Measurements from ENCODE around the gene TOM1L2. TPM values are rescaled to one million over a fixed set of nuclear protein-coding genes. Genes with fewer than 3 reads are reported as not detected.

TOM1L2 gene
- total RNA-seq, 3 donors from 2014 or later (not counting 1 experiment from before 2014, with no cell fraction given), result 35.7 to 43.2 (median 35.7) TPM

- Mint-ChIP-seq H3K27ac (peak overlapping the region in 1 of 2 donors; percentile 35), H3K36me3 (no peaks in the 10 kb centered on the region), H3K4me1 (peaks cover 11 to 22% of the 10 kb centered on the region in 2 donors), H3K4me3 (no peak overlapping the region), H3K27me3 (ENCODE audit: low read depth in 2 of 2) (no peaks in the 10 kb centered on the region), H3K9me3 (no peaks in the 10 kb centered on the region)
- Histone ChIP-seq H3K27me3 (ENCODE audit: control insufficient read depth, insufficient read depth, low read length) (no peaks in the 10 kb centered on the region), H3K36me3 (ENCODE audit: control insufficient read depth, insufficient read depth, low read length) (peaks cover 27% of the 10 kb centered on the region), H3K4me3 (ENCODE audit: low read length) (no peak overlapping the region), H3K9me3 (ENCODE audit: control insufficient read depth, insufficient read depth, low read length) (no peaks in the 10 kb centered on the region), H3K4me1 (ENCODE audit: control insufficient read depth, insufficient read depth, low read length) (peaks cover 13% of the 10 kb centered on the region), H3K27ac (ENCODE audit: low read length) (no peak overlapping the region)
- TF ChIP-seq CTCF (IDR thresholded peaks at IDR 0.05), result no peak
- DNase-seq (no peak), ATAC-seq (no peak)
- 96% methylated on average over 25 of the region's 25 CpGs for WGBS (ENCODE audit: insufficient coverage)
- intact Hi-C loops (cut with micrococcal nuclease), result no loop called here
Measured at GRCh38 chr17:17798010-17798556, 174.1 kb downstream of the TOM1L2 start.

- no peak for TF ChIP-seq CTCF (IDR thresholded peaks at IDR 0.05)
- H3K27ac ChIP-seq (ENCODE audit: low read length), result no peak overlapping the region
- no peaks in the 10 kb centered on the region for H3K9me3 ChIP-seq (ENCODE audit: control insufficient read depth, insufficient read depth, low read length)
- H3K36me3 Mint-ChIP-seq, result no peaks in the 10 kb centered on the region
- peaks cover 17 to 30% of the 10 kb centered on the region in 2 donors for H3K4me1 Mint-ChIP-seq
- no peaks in the 10 kb centered on the region for H3K27me3 Mint-ChIP-seq (ENCODE audit: low read depth in 2 of 2)
- H3K4me3 ChIP-seq (ENCODE audit: low read length), result no peak overlapping the region
- intact Hi-C loops (cut with micrococcal nuclease), result no loop called here
- H3K36me3 ChIP-seq (ENCODE audit: control insufficient read depth, insufficient read depth, low read length), result peaks cover 27% of the 10 kb centered on the region
- H3K27ac Mint-ChIP-seq, result peak overlapping the region in 1 of 2 donors; percentile 35
- DNase-seq (no peak), ATAC-seq (no peak)
- WGBS (ENCODE audit: insufficient coverage), result 94% methylated on average over 30 of the region's 30 CpGs
- H3K4me1 ChIP-seq (ENCODE audit: control insufficient read depth, insufficient read depth, low read length), result peaks cover 19% of the 10 kb centered on the region
- no peak overlapping the region for H3K4me3 Mint-ChIP-seq
- H3K9me3 Mint-ChIP-seq, result no peaks in the 10 kb centered on the region
- H3K27me3 ChIP-seq (ENCODE audit: control insufficient read depth, insufficient read depth, low read length), result no peaks in the 10 kb centered on the region
Measured at GRCh38 chr17:17797119-17797809, 174.9 kb downstream of the TOM1L2 start.

- no peak overlapping the region for H3K4me3 ChIP-seq (ENCODE audit: low read length)
- H3K27me3 ChIP-seq (ENCODE audit: control insufficient read depth, insufficient read depth, low read length), result no peaks in the 10 kb centered on the region
- H3K4me1 ChIP-seq (ENCODE audit: control insufficient read depth, insufficient read depth, low read length), result peaks cover 24% of the 10 kb centered on the region
- peaks cover 27% of the 10 kb centered on the region for H3K36me3 ChIP-seq (ENCODE audit: control insufficient read depth, insufficient read depth, low read length)
- H3K9me3 Mint-ChIP-seq, result no peaks in the 10 kb centered on the region
- no peak overlapping the region for H3K27ac Mint-ChIP-seq
- no peak for DNase-seq
- intact Hi-C loops (cut with micrococcal nuclease), result no loop called here
- no peak for TF ChIP-seq CTCF (IDR thresholded peaks at IDR 0.05)
- peaks cover 22 to 35% of the 10 kb centered on the region in 2 donors for H3K4me1 Mint-ChIP-seq
- no peak overlapping the region for H3K4me3 Mint-ChIP-seq
- no peak overlapping the region for H3K27ac ChIP-seq (ENCODE audit: low read length)
- no peak for ATAC-seq
- no peaks in the 10 kb centered on the region for H3K36me3 Mint-ChIP-seq
- no peaks in the 10 kb centered on the region for H3K9me3 ChIP-seq (ENCODE audit: control insufficient read depth, insufficient read depth, low read length)
- WGBS (ENCODE audit: insufficient coverage), result 96% methylated on average over 13 of the region's 13 CpGs
- H3K27me3 Mint-ChIP-seq (ENCODE audit: low read depth in 2 of 2), result no peaks in the 10 kb centered on the region
Measured at GRCh38 chr17:17796787-17797061, 175.5 kb downstream of the TOM1L2 start.

Measured in natural killer cell (primary cell).